SK-N-MC (cell line): ENCODE measurements around the gene SIGLEC7.

Source experiments
- DNase-seq: peaks from one replicate; pipeline ENCODE4 v3.0.0-alpha.2; 2011; ENCODE audit warnings: low read depth, low spot score
- H3K27ac ChIP-seq: fragments of 200-600 bp; sonication (generic); 2 replicates; pipeline ENCODE4 v1.5.1; 2016; ENCODE audit warnings: mixed run types
- H3K36me3 ChIP-seq: fragments of 200-600 bp; sonication (generic); 2 replicates; pipeline ENCODE4 v1.6.1; 2017; ENCODE audit warnings: antibody characterized with exemption, low read length, mixed read lengths; ENCODE audit not compliant: insufficient read depth
- H3K4me3 ChIP-seq: fragments of 200-600 bp; sonication (generic); 2 replicates; pipeline ENCODE4 v1.5.1; 2016
- H3K9ac ChIP-seq: fragments of 200-600 bp; sonication (generic); 2 replicates; pipeline ENCODE4 v1.8.0; 2017; ENCODE audit warnings: mixed run types, mixed read lengths; ENCODE audit not compliant: insufficient read length
- H3K9me3 ChIP-seq: fragments of 200-600 bp; sonication (generic); 2 replicates; pipeline ENCODE4 v1.6.1; 2017; ENCODE audit warnings: low read depth, mild to moderate bottlenecking, antibody characterized with exemption, low read length, moderate library complexity, mixed read lengths
- EZH2 ChIP-seq: fragments of 200-600 bp; sonication (generic); IDR thresholded peaks from one replicate; pipeline ENCODE4 v1.6.1; 2017; ENCODE audit warnings: antibody characterized with exemption
- FOXP2 ChIP-seq: optimal IDR thresholded peaks from 2 replicates; pipeline ENCODE3; 2011; ENCODE audit warnings: mild to moderate bottlenecking, moderate library complexity; ENCODE audit not compliant: insufficient read depth; ENCODE audit errors: extremely low read length, control extremely low read depth
- POLR2AphosphoS5 ChIP-seq: IDR thresholded peaks from 2 replicates; pipeline ENCODE4 v1.6.1; 2012; ENCODE audit warnings: mild to moderate bottlenecking, low read depth, low read length, borderline replicate concordance

SIGLEC7 gene

DNA sequence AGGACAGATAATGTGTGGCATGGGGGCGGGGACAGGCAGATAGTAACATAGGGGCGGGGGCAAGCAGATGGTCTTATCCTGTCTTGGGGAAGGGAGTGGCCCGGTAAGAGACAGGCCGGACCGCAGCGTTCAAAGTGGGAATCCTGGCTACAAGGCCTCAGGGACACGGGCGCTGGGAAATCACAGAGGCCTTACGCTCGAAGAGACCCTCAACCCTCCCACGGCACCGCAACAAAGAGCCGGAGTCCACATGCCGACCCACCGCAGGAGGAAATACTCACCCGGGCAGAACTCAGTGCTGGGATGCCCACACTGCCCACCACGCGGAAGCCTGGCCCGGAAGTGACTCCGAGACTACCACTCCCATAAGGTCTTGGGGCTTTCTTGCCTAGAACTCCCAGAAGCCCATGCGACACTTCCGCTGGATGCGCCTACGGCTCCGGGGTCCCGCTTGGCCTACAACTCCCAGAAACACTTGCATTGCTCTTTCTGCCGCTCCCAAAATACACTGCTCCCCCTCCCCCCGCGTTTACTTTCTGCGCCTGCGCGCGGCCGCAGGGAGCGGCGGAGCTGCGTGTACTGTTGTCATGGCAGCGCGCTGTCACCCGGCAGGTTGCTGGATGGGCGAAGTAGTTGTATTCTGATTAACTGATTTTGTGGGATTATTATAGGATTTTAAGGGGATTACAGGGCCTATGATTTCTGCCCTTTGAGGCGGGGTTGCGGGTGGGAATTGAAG, 33.9 kb upstream of the SIGLEC7 start, which contains the start of gene CTU1:
Gene CTU1, minus strand, starts transcription at position 344 of the 739 bp plus-strand sequence. CDS start 3,840 bp downstream, outside the sequence.
- peak; percentile 97 for DNase-seq
- H3K9me3 ChIP-seq = no peaks in the 10 kb centered on the region
- peak within 1 kb of the TSS; percentile 92 for H3K4me3 ChIP-seq
- no peak within 1 kb of the TSS for H3K27ac ChIP-seq
- TF ChIP-seq POLR2AphosphoS5 (peak; percentile 87), EZH2 (no peak), FOXP2 (peak; percentile 86)
- H3K9ac ChIP-seq = peak within 1 kb of the TSS; percentile 75
- peaks cover 6% of the 10 kb centered on the region; the same call in 1 of the 2 replicates for H3K36me3 ChIP-seq

GRCh38 chr19:51108805-51109146, 33.3 kb upstream of the SIGLEC7 start:
- H3K27ac ChIP-seq = no peak overlapping the region
- H3K9me3 ChIP-seq = no peaks in the 10 kb centered on the region
- no peak for DNase-seq
- TF ChIP-seq EZH2 = no peak
- no peak for TF ChIP-seq POLR2AphosphoS5
- no peak for TF ChIP-seq FOXP2
- H3K9ac ChIP-seq = no peak overlapping the region
- peak overlapping the region; percentile 92 for H3K4me3 ChIP-seq
- peaks cover 2% of the 10 kb centered on the region; the same call in 1 of the 2 replicates for H3K36me3 ChIP-seq

DNA sequence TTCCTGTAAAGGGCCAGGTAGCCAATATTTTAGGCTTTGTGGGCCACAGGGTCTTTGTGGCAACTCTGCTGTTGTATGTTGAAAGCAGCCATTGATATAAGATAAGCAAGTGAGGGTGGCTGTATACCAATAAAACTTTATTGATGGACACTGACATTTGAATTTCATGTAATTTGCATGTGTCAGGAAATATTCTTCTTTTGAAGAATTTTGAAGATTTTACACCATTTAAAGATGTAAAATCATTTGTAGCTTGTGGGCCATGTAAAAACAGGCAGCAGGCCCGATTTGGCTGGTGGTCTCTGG, 31.5 kb upstream of the SIGLEC7 start:
- H3K36me3 ChIP-seq = no peaks in the 10 kb centered on the region; the same call in 1 of the 2 replicates
- no peak overlapping the region for H3K27ac ChIP-seq
- H3K4me3 ChIP-seq = no peak overlapping the region
- DNase-seq = no peak
- H3K9me3 ChIP-seq = no peaks in the 10 kb centered on the region
- TF ChIP-seq POLR2AphosphoS5 (no peak), EZH2 (no peak), FOXP2 (no peak)
- no peak overlapping the region for H3K9ac ChIP-seq

GRCh38 chr19:51111606-51112005, 30.5 kb upstream of the SIGLEC7 start:
- Histone ChIP-seq H3K36me3 (no peaks in the 10 kb centered on the region), H3K9ac (no peak overlapping the region), H3K9me3 (no peaks in the 10 kb centered on the region), H3K27ac (no peak overlapping the region), H3K4me3 (no peak overlapping the region)
- TF ChIP-seq FOXP2 (no peak), EZH2 (no peak), POLR2AphosphoS5 (no peak)
- DNase-seq = no peak

- Histone ChIP-seq H3K36me3 (no peaks in the 10 kb centered on the region), H3K9me3 (no peaks in the 10 kb centered on the region), H3K27ac (no peak overlapping the region), H3K9ac (no peak overlapping the region), H3K4me3 (no peak overlapping the region)
- no peak for TF ChIP-seq POLR2AphosphoS5
- TF ChIP-seq FOXP2 = no peak
- no peak for TF ChIP-seq EZH2
- no peak for DNase-seq
These were observed 27.9 kb upstream of the SIGLEC7 start for GRCh38 chr19:51114087-51114729.

DNA sequence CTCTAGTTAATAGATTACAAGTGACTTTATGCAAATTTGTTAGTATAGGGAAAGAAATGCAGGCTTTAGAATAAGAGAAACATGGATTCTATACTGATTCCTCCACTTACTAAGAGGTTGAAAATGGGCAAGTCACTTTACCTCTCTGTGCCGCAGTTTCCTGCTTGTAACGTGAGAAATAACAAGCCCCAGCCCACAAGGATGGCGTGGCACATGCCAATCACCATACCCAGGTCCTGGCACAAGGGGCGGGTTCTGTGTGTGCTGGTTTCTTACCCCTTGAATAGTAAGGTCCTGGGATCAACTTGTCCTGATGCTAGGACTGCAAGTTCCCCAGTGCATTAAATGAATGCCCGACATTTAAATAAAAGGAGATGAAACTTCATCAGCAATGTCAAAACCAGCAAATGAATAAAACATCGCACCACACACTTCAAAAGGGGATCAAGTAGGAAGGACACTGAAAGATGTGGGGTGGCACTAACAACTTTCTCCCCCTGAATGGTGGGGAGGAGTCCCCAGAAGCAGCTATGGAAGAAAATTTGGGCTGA, 25.3 kb upstream of the SIGLEC7 start:
- no peak overlapping the region for H3K9ac ChIP-seq
- H3K4me3 ChIP-seq = no peak overlapping the region
- H3K9me3 ChIP-seq = no peaks in the 10 kb centered on the region
- no peaks in the 10 kb centered on the region for H3K36me3 ChIP-seq
- DNase-seq = no peak
- no peak overlapping the region for H3K27ac ChIP-seq
- no peak for TF ChIP-seq POLR2AphosphoS5
- TF ChIP-seq FOXP2 = no peak
- peak; percentile 31 for TF ChIP-seq EZH2

GRCh38 chr19:51119101-51119500, 23.0 kb upstream of the SIGLEC7 start:
- Histone ChIP-seq H3K9ac (no peak overlapping the region), H3K9me3 (no peaks in the 10 kb centered on the region), H3K27ac (no peak overlapping the region), H3K4me3 (peak overlapping the region; percentile 1; the same call in 1 of the 2 replicates), H3K36me3 (no peaks in the 10 kb centered on the region)
- no peak for DNase-seq
- TF ChIP-seq FOXP2 (no peak), POLR2AphosphoS5 (no peak), EZH2 (no peak)

DNA sequence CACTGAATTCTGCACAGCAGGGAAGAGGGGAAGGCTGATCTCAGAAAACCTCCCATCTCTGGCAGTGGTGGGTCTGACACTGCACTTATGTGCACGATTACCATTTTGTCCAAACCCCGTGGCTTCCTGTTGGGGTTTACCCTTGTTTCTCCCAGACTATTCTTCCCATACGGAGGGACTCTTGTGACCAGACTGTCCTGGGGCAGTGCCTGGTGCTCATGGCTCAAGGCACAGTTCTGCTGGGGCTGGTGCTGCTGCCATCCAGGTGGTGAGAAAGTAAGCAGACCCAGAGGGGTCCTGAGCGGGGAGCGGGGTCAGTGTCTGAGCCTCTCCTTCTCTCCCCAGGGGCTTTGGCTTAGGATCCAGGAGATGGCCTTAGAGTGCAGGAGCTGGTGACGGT, 22.5 kb upstream of the SIGLEC7 start:
- no peak for TF ChIP-seq EZH2
- TF ChIP-seq FOXP2 = no peak
- no peak for TF ChIP-seq POLR2AphosphoS5

DNA sequence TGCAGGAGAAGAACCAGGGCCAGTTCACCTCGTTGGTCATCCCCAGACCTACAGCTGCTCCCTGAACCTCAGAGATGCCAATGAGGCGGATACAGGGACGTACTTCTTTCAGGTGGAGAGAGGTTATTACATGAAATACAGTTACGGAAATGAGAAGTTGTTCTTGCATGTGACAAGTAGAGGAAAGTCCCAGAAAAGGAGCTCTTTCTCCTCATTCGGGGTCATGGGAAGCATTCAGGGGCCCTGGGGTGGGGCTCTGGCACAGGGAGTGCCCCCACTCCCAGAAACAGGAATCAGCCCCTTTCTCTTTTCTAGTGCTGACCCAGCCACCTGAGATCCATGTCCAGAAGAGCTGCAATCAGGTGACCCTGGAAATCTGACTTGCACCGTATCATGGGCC, 21.9 kb upstream of the SIGLEC7 start:
- H3K27ac ChIP-seq = no peak overlapping the region
- TF ChIP-seq POLR2AphosphoS5 (no peak), EZH2 (no peak), FOXP2 (no peak)
- H3K4me3 ChIP-seq = no peak overlapping the region
- no peak for DNase-seq
- no peaks in the 10 kb centered on the region for H3K9me3 ChIP-seq
- no peaks in the 10 kb centered on the region for H3K36me3 ChIP-seq
- no peak overlapping the region for H3K9ac ChIP-seq

More for the DNA sequence above, 22.5 kb upstream of the SIGLEC7 start:
- H3K27ac ChIP-seq = no peak overlapping the region
- no peak overlapping the region for H3K9ac ChIP-seq
- H3K4me3 ChIP-seq = 0 out of 2 replicates have a peak overlapping the region, but pooled peaks have one; percentile 1
- DNase-seq = no peak
- H3K9me3 ChIP-seq = no peaks in the 10 kb centered on the region
- H3K36me3 ChIP-seq = no peaks in the 10 kb centered on the region
